GM12891 (cell line): ENCODE results near the gene WLS.

Source experiments
- PAX5 ChIP-seq: IDR thresholded peaks from 2 replicates; pipeline ENCODE4 v1.6.1; 2011; ENCODE audit warnings: low read length, moderate library complexity, mild to moderate bottlenecking; ENCODE audit not compliant: insufficient read depth, severe bottlenecking
- POLR2A ChIP-seq: IDR thresholded peaks from 2 replicates; pipeline ENCODE4 v1.6.1; 2011; ENCODE audit warnings: low read depth, low read length, control low read depth
- POLR2AphosphoS5 ChIP-seq: IDR thresholded peaks from 2 replicates; pipeline ENCODE4 v1.6.1; 2011; ENCODE audit warnings: low read depth, low read length, control low read depth
- POU2F2 ChIP-seq: IDR thresholded peaks from 2 replicates; pipeline ENCODE4 v1.6.1; 2011; ENCODE audit warnings: low read depth, mild to moderate bottlenecking, control low read depth, low read length, moderate library complexity
- SPI1 ChIP-seq: IDR thresholded peaks from 2 replicates; pipeline ENCODE4 v1.6.1; 2011; ENCODE audit warnings: low read depth, low read length, control low read depth
- TAF1 ChIP-seq: IDR thresholded peaks from 2 replicates; pipeline ENCODE4 v1.6.1; 2011; ENCODE audit warnings: low read depth, low read length, control low read depth

DNA sequence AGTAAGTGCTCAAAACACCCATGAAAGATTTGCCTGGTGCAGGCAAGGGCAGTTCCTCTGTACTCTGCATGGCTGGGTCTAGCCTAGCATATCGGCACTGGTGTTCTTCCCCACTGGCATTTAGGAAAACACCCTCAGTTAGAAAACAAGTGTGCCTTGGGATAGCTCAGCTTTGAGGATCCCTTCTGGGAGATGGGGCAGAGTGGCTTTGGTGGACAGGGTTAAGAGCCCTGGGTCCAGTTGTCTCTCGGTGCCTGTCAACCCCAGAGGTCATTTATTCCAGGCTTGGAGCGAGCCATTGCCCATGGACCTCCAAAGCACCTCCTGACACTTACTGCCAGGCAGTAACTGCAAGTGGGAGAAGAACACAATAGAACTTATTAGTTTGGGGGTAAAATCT, 101.1 kb downstream of the WLS start:
- TF ChIP-seq POLR2AphosphoS5 (no peak), SPI1 (no peak), POLR2A (no peak), TAF1 (no peak), PAX5 (no peak), POU2F2 (no peak)
